IPS DF 4.7 (cell line): Measurements from ENCODE around the gene NOVA2.
A peak's percentile ranks its signal among the peaks of the same experiment; 100 is the strongest.

Experiments used
- DNase-seq: peaks from one replicate; pipeline ENCODE4 v3.0.0-alpha.2; 2013; ENCODE audit warnings: low spot score; ENCODE audit errors: extremely low read depth

NOVA2 gene

DNA sequence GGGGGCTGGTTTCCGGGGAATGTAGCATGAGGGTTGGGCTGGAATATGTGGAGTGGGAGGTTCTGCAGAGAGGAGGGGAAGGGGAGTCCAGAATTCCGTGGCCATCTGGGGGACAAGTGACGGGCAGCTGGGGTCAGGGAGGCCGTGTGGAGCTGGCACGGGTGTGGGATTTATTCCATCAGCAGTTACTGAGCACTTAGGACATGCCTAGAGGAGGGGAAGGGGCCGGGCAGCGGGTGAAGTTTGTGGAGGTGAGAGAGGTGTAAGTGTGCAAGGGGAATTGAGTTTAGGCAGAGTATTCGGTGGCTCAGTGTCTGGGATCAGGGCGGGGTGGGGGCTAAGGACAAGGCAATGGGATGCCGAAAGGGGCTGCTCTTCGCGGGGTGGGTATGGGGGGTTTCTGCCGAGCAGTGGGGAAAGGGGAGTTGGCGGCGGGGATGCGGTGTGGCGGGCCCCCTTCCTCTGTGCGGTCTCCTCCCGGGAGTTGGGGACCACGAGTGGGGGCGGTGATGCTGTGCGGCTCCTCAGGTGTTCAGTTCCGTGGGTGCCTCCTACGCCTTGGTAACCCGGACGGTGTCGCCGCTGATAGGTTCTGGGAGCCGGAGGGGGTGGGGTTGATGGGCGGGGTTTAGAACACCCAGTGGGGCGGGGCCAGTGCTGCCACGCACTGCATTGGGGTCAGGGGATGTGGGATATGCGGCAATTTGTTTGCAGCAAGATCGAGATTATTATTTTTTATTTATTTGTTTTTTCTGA is 27.0 kb upstream of the NOVA2 start:
- no peak for DNase-seq

GRCh38 chr19:45999653-46000121 is 26.0 kb upstream of the NOVA2 start:
- no peak for DNase-seq

GRCh38 chr19:45998834-45999233 is 25.2 kb upstream of the NOVA2 start:
- DNase-seq: no peak

DNA sequence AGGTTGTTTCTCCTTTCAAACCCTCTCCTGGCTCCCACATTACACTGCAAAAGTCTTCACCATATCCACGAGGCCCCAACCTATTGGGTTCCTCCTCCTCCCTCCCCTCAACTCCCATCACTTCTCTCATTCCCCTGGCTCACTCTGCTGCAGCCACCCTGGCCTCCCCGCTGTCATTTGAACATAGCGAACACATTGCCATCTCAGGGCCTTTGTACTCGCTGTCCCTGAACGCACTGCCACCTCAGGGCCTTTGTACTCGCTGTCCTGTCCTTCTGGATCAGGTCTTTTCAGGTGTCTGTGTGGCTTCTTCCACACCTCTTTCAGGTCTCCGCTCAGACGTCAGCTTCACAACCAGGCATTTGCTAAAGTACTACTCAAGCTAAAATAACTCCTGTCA is 23.3 kb upstream of the NOVA2 start:
- no peak for DNase-seq

GRCh38 chr19:45995715-45996385 is 22.2 kb upstream of the NOVA2 start:
- DNase-seq: no peak

- DNase-seq: peak; percentile 96
Observed at GRCh38 chr19:45994998-45995714, 21.5 kb upstream of the NOVA2 start, which contains the start of gene CCDC61. Gene CCDC61, plus strand, starts transcription at chr19:45995467. Its CDS starts 7,552 bp downstream, at chr19:46003019.

DNA sequence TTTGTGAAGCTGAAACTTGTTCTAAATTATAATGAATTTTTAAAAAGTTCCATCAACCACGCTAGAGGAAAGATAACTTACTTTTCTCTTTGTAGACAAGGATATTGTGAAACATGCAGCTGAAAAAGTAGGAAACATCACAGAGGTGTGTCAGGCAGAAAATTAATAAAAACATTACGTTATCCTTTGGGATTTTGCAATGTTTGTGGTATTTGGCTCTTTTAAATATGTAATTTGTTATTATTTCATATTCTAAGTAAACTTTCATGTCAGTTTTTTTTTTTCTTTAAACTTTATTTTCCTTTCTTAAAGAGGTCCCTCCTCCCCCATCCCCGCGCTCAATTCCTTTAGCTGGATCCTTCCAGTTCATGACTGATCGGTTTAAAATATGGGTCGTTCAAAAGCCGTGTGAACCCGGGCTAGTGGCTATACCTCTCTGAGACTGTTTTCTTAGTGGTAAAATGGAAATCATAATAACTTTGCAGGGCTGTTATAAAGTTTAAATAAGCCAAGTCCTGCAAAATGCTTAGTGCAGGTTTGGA is 20.9 kb upstream of the NOVA2 start:
- no peak for DNase-seq

DNA sequence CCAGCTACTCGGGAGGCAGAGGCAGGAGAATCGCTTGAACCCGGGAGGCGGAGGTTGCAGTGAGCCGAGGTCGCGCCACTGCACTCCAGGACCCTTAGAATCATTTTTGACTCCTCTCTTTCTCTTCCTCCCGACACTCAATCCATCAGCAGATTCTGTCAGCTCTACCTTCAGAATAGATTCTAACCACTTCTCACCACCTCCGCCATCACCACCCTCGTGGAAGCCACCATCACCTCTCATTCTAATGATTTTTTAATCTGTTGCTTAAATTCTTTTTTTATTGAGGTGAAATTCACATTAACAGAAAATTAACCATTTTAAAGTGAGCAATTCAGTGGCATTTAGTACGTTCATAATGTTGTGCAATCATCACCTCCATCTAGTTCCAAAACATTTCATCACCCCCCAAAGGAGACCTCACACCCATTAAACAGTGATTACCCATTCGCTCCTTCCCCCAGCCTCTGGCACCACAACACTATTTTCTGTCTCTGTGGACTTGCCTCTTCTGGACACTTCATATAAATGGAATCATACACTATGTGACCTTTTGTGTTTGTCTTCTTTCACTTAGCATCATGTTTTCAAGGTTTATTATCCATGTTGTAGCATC is 16.6 kb upstream of the NOVA2 start:
- no peak for DNase-seq

- DNase-seq: no peak
Observed at GRCh38 chr19:45985321-45985720, 11.7 kb upstream of the NOVA2 start.

DNA sequence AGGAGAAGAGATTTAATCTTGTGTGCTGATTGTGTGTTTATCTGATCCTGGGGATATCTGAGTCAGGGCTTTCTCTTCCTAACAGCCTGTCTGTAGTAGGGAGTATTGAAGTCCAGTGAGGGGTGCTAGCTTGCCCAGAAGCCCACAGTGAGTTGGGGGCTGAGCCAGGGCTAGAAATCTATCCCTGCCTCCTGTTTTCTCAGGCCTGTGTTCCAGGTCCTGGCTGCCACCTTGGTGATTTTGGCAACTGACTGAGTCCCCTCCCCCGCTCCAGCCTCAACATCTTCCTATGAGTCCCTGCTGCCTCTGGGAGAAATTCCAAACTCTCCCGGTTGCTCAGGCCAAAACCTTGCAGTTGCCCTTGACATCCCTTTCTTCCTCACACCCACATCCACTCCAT is 7.7 kb upstream of the NOVA2 start:
- no peak for DNase-seq

DNA sequence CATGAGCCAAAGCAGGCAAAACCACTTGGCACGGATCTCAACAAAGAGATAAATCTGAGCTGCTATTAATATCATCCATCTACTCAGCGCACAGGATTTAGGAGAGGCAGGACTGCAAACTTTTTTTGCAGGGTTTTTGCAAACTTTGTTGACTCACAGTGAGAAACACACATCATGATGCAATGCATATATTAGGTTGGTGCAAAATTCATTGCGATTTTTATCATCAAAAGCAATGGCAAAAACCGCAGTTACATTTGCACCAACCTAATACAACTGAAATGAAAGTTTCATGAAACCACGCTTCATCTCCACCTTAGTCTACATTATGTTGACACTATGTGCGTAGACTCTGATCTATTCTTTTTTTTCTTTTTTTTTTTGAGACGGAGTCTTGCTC is 4.5 kb upstream of the NOVA2 start:
- no peak for DNase-seq

DNA sequence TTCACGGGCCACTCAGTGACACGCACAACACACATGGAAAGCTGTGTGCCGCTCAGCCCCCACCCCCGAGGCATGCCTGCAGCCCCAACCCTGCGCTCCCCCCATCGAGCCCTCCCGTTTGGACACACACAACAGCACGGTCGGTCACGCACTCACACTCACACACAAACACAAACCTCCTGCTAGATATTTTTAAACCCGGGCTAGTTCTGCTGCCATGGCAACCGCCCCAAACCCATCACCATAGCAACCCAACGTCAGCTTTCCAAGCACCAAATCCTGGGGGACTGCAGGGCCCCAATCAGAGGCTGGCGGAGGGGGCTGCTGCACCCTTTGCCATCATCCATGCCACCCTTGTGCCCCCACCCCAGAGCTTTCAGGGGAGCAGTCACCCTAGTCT is 2.5 kb upstream of the NOVA2 start:
- no peak for DNase-seq

- no peak for DNase-seq
Observed at GRCh38 chr19:45975306-45976070, 1.8 kb upstream of the NOVA2 start.

- DNase-seq: no peak
Observed at GRCh38 chr19:45972947-45973540, 621 bp downstream of the NOVA2 start.

GRCh38 chr19:45972081-45972946 is 1.4 kb downstream of the NOVA2 start:
- DNase-seq: no peak

DNA sequence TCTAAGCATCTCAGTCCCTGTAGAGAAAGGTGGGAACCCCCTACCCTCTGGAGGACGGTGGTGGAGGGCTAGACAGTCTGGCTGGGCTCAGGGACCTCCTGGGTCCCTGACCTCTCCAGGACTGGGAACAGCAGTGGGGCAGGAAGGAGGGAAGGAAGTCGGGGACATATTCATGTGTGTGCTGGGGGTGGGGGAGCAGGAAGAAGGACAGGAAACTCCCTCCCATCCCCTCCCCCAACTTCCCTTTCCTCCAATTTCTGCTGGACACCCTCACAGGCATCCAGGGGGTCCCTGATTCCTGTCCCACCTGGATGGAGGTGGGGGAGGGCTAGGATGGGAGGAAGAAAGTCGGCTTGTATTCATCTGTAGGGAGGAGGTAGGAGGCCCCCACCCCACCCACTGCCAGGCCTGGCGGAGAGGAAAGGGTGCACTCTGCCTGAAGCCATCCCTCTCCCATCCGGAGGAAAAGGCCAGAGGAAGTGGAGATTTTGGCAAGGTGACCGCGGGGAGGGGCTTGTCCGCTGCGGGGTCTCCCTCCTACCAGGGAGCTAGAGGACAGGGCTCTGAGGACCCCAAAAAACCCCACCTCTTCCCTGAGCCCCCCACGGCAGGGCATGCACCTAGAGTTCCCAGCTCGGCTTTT is 2.3 kb downstream of the NOVA2 start:
- no peak for DNase-seq

GRCh38 chr19:45969676-45970075 is 4.0 kb downstream of the NOVA2 start:
- DNase-seq: no peak

DNA sequence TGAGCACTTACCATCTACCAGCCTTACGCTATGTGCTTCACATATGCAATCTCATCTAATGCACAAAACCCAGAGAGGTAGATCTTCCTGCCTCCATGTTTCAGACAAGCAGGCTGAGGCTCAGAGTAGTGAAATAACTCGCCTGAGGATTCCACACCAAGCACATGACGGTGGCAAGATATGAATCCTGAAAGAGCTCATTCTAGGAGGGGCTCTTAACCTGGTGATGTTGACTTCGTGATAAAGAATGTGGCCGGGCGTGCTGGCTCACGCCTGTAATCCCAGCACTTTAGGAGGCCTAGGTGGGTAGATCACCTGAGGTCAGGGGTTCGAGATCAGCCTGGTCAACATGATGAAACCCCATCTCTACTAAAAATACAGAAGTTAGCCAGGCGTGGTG is 5.0 kb downstream of the NOVA2 start:
- DNase-seq: no peak

DNA sequence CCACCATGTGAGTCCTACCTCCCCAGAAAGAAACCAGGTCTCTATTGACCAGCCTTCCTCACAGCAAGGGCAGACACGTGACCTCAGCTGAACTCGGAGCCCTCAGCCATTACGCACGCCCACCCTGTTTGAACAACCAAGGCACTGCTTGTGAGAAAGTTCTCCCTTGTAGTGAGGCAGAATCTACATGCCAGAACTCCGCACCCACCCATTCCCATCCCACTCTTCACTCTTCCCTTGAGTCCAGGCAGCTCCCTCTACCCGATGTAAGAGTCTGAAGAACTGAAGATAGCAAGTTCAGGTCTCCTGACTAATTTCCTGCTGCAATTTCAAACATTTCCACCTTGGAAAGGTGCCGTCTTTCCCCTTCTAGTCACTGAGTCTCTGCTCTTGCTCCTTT is 6.4 kb downstream of the NOVA2 start:
- DNase-seq: no peak
